Epithelial cell of esophagus (primary cell): ENCODE measurements around the gene ANGPTL8.
A peak's percentile ranks its signal among the peaks of the same experiment; 100 is the strongest.

Experiments
- DNase-seq: peaks from one replicate; pipeline ENCODE4 v3.0.0; 2010; ENCODE audit warnings: low read depth
- H3K4me3 ChIP-seq: 2 replicates; pipeline ENCODE4 v1.5.1; 2011; ENCODE audit warnings: mild to moderate bottlenecking, low read length, control low read depth
- CTCF ChIP-seq: IDR thresholded peaks from 2 replicates; pipeline ENCODE4 v1.5.1; 2011; ENCODE audit warnings: low read depth, mild to moderate bottlenecking, low read length, control low read depth, inconsistent platforms; ENCODE audit not compliant: insufficient read depth; ENCODE audit errors: missing control alignments

ANGPTL8 gene

GRCh38 chr19:11267316-11268085, 28.1 kb downstream of the ANGPTL8 start:
- TF ChIP-seq CTCF = no peak
- H3K4me3 ChIP-seq = no peak overlapping the region

GRCh38 chr19:11268783-11269267, 29.4 kb downstream of the ANGPTL8 start:
- DNase-seq = peak; percentile 77

More at GRCh38 chr19:11267316-11268085, 28.1 kb downstream of the ANGPTL8 start:
- DNase-seq = no peak

GRCh38 chr19:11269408-11269807, 30.0 kb downstream of the ANGPTL8 start:
- TF ChIP-seq CTCF = no peak
- DNase-seq = peak; percentile 75
- no peak overlapping the region for H3K4me3 ChIP-seq

More at GRCh38 chr19:11268783-11269267, 29.4 kb downstream of the ANGPTL8 start:
- no peak for TF ChIP-seq CTCF
- no peak overlapping the region for H3K4me3 ChIP-seq

GRCh38 chr19:11273296-11273695, 33.9 kb downstream of the ANGPTL8 start:
- no peak overlapping the region for H3K4me3 ChIP-seq
- peak; percentile 38 for DNase-seq
- no peak for TF ChIP-seq CTCF

- no peak for TF ChIP-seq CTCF
- no peak overlapping the region for H3K4me3 ChIP-seq
- no peak for DNase-seq
These were observed 34.6 kb downstream of the ANGPTL8 start for GRCh38 chr19:11273989-11274388.

GRCh38 chr19:11274533-11275086, 35.2 kb downstream of the ANGPTL8 start:
- H3K4me3 ChIP-seq = no peak overlapping the region
- no peak for DNase-seq
- no peak for TF ChIP-seq CTCF

GRCh38 chr19:11278670-11279069, 39.3 kb downstream of the ANGPTL8 start:
- no peak for TF ChIP-seq CTCF
- no peak overlapping the region for H3K4me3 ChIP-seq
- no peak for DNase-seq
